Pancreas (tissue), 10 donors: ENCODE data around the gene CCDC187. TPM values are rescaled to one million over a fixed set of nuclear protein-coding genes. Genes with fewer than 3 reads are reported as not detected.

Experiments
- ATAC-seq, 4 donors: fragments of 200-7000 bp; cut with Tn5 transposase; one replicate each; pipeline versions ENCODE4 v1.8.0 to v1.9.1; 2020; ENCODE audit warnings: mild to moderate bottlenecking in 4 of 4, moderate library complexity in 4 of 4
- DNase-seq, 6 donors: peaks; one replicate each; pipeline ENCODE4 v3.0.0-alpha.2; 2020
- FAIRE-seq: peaks from 2 replicates; lab custom pipeline; 2012; peaks lifted over from hg19 to GRCh38; lab: Jason Lieb, UNC
- H3K27ac ChIP-seq, 4 donors: fragments of 200-600 bp; sonication (generic); 1 replicate in 3 of 4; 2 replicates in 1 of 4; pipeline versions ENCODE4 v1.5.0 to v1.8.0; 2020
- H3K27me3 ChIP-seq, 4 donors: fragments of 200-600 bp; one replicate each; pipeline ENCODE4 v1.8.0; 2021
- H3K36me3 ChIP-seq, 3 donors: fragments of 200-600 bp; sonication (generic) in 1 of 3; one replicate each; pipeline versions ENCODE4 v1.5.0 to v1.8.0; 2020 to 2021
- H3K4me1 ChIP-seq, 3 donors: fragments of 200-600 bp; one replicate each; pipeline ENCODE4 v1.8.0; 2021
- H3K4me3 ChIP-seq, 4 donors: fragments of 200-600 bp; sonication (generic) in 2 of 4; one replicate each; pipeline versions ENCODE4 v1.5.0 to v1.8.0; 2020 to 2021
- H3K9me3 ChIP-seq, 4 donors: fragments of 200-600 bp; one replicate each; pipeline ENCODE4 v1.8.0; 2021
- WGBS, 2 donors: extraction: QIAGEN DNeasy Blood & Tissue Kit; methylation state at CpG; one replicate each; pipeline ENCODE4 v1.1.7; 2013; 5-methylcytosine and 5-hydroxymethylcytosine counted together
- intact Hi-C, 3 donors: fragments of 100-400 bp; cut with DNase I; formaldehyde crosslinking; loops; one replicate each; pipeline versions ENCODE4 v1.11.1 to v1.14.2; 2022
- polyA plus RNA-seq, 2 donors: library from polyadenylated mRNA; stranded (reverse); fragments of 200-250 nt; gene quantifications; one replicate each; pipeline ENCODE4 v1.2.3, GENCODE V29; 2013
- total RNA-seq, 6 donors: library from RNA; stranded (reverse); fragmentation: NEBNext Ultra II Directional in 4 of 6; extraction: Animal tissue kit (Norgen Biotek cat#: 25700) in 4 of 6; gene quantifications; one replicate each; pipeline versions ENCODE4 v1.2.1 to v1.2.4, GENCODE V29; 2021 to 2023
- TF ChIP-seq, protein P1 (sequence below), 4 donors: fragments of 200-600 bp; sonication (generic) in 3 of 4; IDR thresholded peaks; one replicate each; pipeline versions ENCODE4 v1.5.0 to v1.8.0; 2021; ENCODE audit warnings: antibody characterized with exemption in 4 of 4
- donor health status: healthy with polysubstance abuse.
- donor health status: DM: no; HTN: no; CAD: no; lungs with moderate emphysema.
- donor health status: DM: no; HTN: no; CAD: no.
- donor health status: control.
- donor health status: control.
- donor health status: Bipolar disorder and iron deficiency.
- donor health status: DM: yes; HTN: yes; CAD: no.
- donor health status: DM: no; HTN: no; CAD: no.
- donor health status: DM: no; HTN: no; CAD: no.
- donor health status: DM: yes; HTN: yes; CAD: no.

CCDC187 gene
- total and polyA plus RNA-seq, 8 donors = 0.14 to 2.6 (median 0.43) TPM

- peak in 2 of 6 donors; percentile 39 to 66 for DNase-seq
- Histone ChIP-seq H3K27me3 (no peaks in the 10 kb centered on the region), H3K4me1 (no peaks in the 10 kb centered on the region), H3K4me3 (no peak overlapping the region), H3K36me3 (peaks cover 2 to 48% (median 6%) of the 10 kb centered on the region in 3 donors), H3K27ac (no peak overlapping the region), H3K9me3 (no peaks in the 10 kb centered on the region)
- intact Hi-C loops = no loop called here
- WGBS, 2 donors = 89 to 90% methylated on average over 34 to 37 of the region's 37 CpGs
- ATAC-seq = no peak
- no peak for FAIRE-seq
- TF ChIP-seq, protein P1, sequence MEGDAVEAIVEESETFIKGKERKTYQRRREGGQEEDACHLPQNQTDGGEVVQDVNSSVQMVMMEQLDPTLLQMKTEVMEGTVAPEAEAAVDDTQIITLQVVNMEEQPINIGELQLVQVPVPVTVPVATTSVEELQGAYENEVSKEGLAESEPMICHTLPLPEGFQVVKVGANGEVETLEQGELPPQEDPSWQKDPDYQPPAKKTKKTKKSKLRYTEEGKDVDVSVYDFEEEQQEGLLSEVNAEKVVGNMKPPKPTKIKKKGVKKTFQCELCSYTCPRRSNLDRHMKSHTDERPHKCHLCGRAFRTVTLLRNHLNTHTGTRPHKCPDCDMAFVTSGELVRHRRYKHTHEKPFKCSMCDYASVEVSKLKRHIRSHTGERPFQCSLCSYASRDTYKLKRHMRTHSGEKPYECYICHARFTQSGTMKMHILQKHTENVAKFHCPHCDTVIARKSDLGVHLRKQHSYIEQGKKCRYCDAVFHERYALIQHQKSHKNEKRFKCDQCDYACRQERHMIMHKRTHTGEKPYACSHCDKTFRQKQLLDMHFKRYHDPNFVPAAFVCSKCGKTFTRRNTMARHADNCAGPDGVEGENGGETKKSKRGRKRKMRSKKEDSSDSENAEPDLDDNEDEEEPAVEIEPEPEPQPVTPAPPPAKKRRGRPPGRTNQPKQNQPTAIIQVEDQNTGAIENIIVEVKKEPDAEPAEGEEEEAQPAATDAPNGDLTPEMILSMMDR (IDR thresholded peaks at IDR 0.05) = no peak
These were observed 87.2 kb downstream of the CCDC187 start for GRCh38 chr9:136216541-136217244.

- DNase-seq (no peak), FAIRE-seq (no peak), ATAC-seq (no peak)
- Histone ChIP-seq H3K9me3 (no peaks in the 10 kb centered on the region), H3K4me3 (no peak overlapping the region), H3K36me3 (peaks cover 2 to 60% (median 6%) of the 10 kb centered on the region in 3 donors), H3K4me1 (no peaks in the 10 kb centered on the region), H3K27ac (no peak overlapping the region), H3K27me3 (no peaks in the 10 kb centered on the region)
- WGBS, 2 donors = 92 to 98% methylated on average over 9 of the region's 9 CpGs
- TF ChIP-seq, protein P1 (IDR thresholded peaks at IDR 0.05) = no peak
- intact Hi-C loops = no loop called here
These were observed 90.2 kb downstream of the CCDC187 start for GRCh38 chr9:136213733-136214132.

DNA sequence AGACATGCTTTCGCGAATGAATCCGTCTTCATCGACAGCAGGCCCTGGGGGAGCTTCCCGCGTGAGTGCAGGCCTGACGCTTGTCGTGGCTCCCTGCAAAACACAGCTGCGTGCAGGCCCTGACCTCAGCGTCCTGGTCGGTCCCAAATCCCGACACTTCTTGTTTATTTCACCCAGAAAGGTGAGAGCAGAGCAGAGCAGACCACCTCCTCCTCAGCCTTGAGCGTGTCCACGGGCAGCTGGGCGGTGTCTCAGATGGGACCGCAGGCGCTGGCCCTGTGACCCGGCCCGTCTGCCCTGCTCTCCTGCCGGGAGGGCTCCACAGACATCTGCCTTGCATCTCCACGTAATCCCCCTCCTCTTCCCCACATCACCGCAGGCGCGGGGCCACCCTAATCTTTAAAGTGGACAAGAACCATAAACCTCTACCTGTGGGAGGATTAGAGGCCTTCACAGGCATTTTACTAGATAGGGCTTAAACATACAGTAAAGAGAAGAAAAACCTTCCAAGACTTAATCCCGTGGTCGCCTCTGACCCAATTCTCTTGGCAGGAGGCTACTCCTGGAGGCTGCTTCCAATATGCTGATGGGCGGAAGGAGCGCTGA, 91.4 kb downstream of the CCDC187 start:
- no peak for ATAC-seq
- DNase-seq = peak in 1 of 6 donors; percentile 55
- intact Hi-C loops = no loop called here
- no peak overlapping the region for H3K27ac ChIP-seq
- H3K27me3 ChIP-seq = no peaks in the 10 kb centered on the region
- no peak overlapping the region for H3K4me3 ChIP-seq
- TF ChIP-seq, protein P1 (IDR thresholded peaks at IDR 0.05) = no peak
- no peak for FAIRE-seq
- no peaks in the 10 kb centered on the region for H3K4me1 ChIP-seq
- no peaks in the 10 kb centered on the region for H3K9me3 ChIP-seq
- 94% methylated on average over 28 of the region's 28 CpGs for WGBS, 2 donors
- peaks cover 0 to 49% (median 2%) of the 10 kb centered on the region in 3 donors for H3K36me3 ChIP-seq

DNA sequence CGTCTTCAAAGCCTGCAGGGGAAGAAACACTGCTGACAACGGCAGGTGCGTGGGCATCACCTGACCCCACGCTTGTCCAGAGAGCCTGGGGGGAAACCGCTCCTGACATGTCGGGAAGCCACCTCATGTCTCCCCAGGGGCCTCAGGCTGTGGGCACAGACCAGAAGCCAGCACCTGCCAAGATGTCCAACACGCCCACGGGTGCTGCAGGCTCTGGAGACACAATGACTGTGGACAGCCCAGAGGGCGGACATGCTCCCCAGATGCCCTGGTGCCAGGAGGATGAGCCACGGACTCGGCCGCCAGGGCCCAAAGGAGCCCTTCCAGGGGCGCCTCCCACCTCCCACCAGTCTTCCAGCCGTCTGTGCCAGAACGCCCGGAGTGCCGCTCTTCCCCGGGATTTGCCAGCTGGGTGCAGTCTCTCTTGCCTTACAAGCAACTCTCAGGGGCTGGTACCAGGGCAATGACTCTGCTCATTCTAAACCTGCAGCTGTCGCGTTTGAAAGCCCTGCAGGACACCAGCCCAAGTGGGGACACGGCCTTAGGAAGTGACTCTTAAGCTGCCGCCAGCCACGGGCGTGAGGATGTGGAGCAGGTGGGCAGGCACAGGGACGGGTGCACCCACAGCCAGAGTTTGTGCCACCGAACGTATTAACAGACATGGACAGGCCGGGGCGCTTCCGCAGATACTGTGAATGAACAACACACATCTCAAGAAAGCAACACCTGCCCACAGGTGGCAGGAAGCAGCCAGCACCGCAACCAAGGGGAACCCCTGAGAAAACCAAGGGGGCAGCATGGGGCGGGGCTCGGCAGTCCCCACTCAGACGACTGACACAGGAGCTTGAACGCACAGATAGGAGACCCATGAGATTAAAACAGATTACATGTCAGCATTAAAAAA, 92.2 kb downstream of the CCDC187 start:
- H3K9me3 ChIP-seq = no peaks in the 10 kb centered on the region
- H3K27ac ChIP-seq = no peak overlapping the region
- FAIRE-seq (no peak), DNase-seq (no peak), ATAC-seq (no peak)
- WGBS, 2 donors = 92 to 93% methylated on average over 35 of the region's 35 CpGs
- intact Hi-C loops = no loop called here
- peaks cover 0 to 42% (median 2%) of the 10 kb centered on the region in 3 donors for H3K36me3 ChIP-seq
- no peak overlapping the region for H3K4me3 ChIP-seq
- TF ChIP-seq, protein P1 (IDR thresholded peaks at IDR 0.05) = no peak
- H3K27me3 ChIP-seq = no peaks in the 10 kb centered on the region
- no peaks in the 10 kb centered on the region for H3K4me1 ChIP-seq
